ENCODE results near the gene BRD4.

DNA sequence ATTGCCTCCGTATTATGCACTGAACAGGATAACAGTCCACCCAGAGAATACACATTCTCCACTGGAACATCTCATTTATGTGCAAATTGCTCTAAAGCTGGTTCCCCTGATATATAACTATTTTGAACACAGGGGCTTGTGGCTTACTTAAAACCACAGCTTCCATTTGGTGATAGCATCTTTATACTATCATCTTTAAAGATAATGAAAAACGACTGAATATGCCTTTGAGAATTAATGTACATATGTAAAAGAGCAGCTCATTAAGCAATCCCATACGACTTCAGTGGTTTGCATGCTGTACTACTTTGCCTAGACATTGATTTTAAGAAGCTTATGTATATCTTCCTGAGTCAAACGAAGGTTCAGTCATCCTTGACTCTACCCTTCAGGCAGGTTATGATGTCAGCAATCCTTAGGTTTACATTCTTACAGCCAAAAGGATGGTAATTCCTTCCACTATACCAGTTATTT lies 40.8 kb downstream of the BRD4 start:
- TF ChIP-seq, protein P1, sequence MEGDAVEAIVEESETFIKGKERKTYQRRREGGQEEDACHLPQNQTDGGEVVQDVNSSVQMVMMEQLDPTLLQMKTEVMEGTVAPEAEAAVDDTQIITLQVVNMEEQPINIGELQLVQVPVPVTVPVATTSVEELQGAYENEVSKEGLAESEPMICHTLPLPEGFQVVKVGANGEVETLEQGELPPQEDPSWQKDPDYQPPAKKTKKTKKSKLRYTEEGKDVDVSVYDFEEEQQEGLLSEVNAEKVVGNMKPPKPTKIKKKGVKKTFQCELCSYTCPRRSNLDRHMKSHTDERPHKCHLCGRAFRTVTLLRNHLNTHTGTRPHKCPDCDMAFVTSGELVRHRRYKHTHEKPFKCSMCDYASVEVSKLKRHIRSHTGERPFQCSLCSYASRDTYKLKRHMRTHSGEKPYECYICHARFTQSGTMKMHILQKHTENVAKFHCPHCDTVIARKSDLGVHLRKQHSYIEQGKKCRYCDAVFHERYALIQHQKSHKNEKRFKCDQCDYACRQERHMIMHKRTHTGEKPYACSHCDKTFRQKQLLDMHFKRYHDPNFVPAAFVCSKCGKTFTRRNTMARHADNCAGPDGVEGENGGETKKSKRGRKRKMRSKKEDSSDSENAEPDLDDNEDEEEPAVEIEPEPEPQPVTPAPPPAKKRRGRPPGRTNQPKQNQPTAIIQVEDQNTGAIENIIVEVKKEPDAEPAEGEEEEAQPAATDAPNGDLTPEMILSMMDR (IDR thresholded peaks at IDR 0.05), result no peak
- TF ChIP-seq POLR2AphosphoS5 (IDR thresholded peaks at IDR 0.05), result no peak
- no peak for TF ChIP-seq POLR2A (IDR thresholded peaks at IDR 0.05)
- no peak for TF ChIP-seq EP300 (IDR thresholded peaks at IDR 0.05; ENCODE audit: low read depth)
